H1 (cell line): ENCODE data around the gene CNTN5. TPM values are rescaled to one million over a fixed set of nuclear protein-coding genes. Genes with fewer than 3 reads are reported as not detected.

Source experiments
- ASH2L ChIP-seq: fragments of 200-600, 300-600 bp; sonication (generic); IDR thresholded peaks from one replicate; pipeline ENCODE4 v1.7.1; 2017; ENCODE audit warnings: low read length
- FOSL1 ChIP-seq: IDR thresholded peaks from 2 replicates; pipeline ENCODE4 v1.6.1; 2011; ENCODE audit warnings: mild to moderate bottlenecking, low read depth, low read length, moderate library complexity; ENCODE audit not compliant: insufficient read depth
- MAX ChIP-seq: IDR thresholded peaks from 2 replicates; pipeline ENCODE4 v1.6.1; 2012; ENCODE audit warnings: inconsistent platforms
- POLR2AphosphoS5 ChIP-seq: IDR thresholded peaks from 2 replicates; pipeline ENCODE4 v1.6.1; 2011; ENCODE audit warnings: low read depth, low read length
- POU5F1 ChIP-seq: IDR thresholded peaks from 2 replicates; pipeline ENCODE4 v1.6.1; 2011; ENCODE audit warnings: low read depth, mild to moderate bottlenecking, low read length, moderate library complexity
- SAP30 ChIP-seq: fragments of 300-600 bp; sonication (generic); IDR thresholded peaks from 2 replicates; pipeline ENCODE4 v1.7.1; 2012; ENCODE audit warnings: low read length, moderate library complexity, mild to moderate bottlenecking, inconsistent platforms; ENCODE audit not compliant: insufficient read depth, insufficient replicate concordance
- SRF ChIP-seq: IDR thresholded peaks from 2 replicates; pipeline ENCODE4 v1.6.1; 2011; ENCODE audit warnings: mild to moderate bottlenecking, low read depth, low read length, moderate library complexity
- polyA plus RNA-seq, 7 experiments: library from polyadenylated mRNA; depleted of rRNA in 3 of 7; stranded (reverse) in 5 of 7; unstranded in 2 of 7; fragments of >200 nt in 5 of 7; fragments of 200-250 nt in 2 of 7; gene quantifications; 1 replicate in 5 of 7; 2 replicates in 1 of 7; 4 replicates in 1 of 7; pipeline versions ENCODE4 v1.2.1 to v1.2.3, GENCODE V29; 2011 to 2013; ENCODE audit warnings: missing spikeins in 2 of 7, mixed read lengths in 2 of 7
- total RNA-seq: library from RNA; stranded (reverse); fragmentation: NEBNext Ultra II Directional; extraction: Animal tissue kit (Norgen Biotek cat#: 25700); gene quantifications from 2 replicates; pipeline ENCODE4 v1.2.1, GENCODE V29; 2021
- TF ChIP-seq, protein P1 (sequence below): fragments of 300-600 bp; sonication (generic); IDR thresholded peaks from 2 replicates; pipeline ENCODE4 v1.7.1; 2012; ENCODE audit warnings: low read length, moderate library complexity, mild to moderate bottlenecking, inconsistent platforms; ENCODE audit not compliant: insufficient replicate concordance

CNTN5 gene
- total and polyA plus RNA-seq, 2 of the 8 experiments (the other 6 are each of a cell fraction or from before 2014, with no cell fraction given): not detected

- TF ChIP-seq, protein P1, sequence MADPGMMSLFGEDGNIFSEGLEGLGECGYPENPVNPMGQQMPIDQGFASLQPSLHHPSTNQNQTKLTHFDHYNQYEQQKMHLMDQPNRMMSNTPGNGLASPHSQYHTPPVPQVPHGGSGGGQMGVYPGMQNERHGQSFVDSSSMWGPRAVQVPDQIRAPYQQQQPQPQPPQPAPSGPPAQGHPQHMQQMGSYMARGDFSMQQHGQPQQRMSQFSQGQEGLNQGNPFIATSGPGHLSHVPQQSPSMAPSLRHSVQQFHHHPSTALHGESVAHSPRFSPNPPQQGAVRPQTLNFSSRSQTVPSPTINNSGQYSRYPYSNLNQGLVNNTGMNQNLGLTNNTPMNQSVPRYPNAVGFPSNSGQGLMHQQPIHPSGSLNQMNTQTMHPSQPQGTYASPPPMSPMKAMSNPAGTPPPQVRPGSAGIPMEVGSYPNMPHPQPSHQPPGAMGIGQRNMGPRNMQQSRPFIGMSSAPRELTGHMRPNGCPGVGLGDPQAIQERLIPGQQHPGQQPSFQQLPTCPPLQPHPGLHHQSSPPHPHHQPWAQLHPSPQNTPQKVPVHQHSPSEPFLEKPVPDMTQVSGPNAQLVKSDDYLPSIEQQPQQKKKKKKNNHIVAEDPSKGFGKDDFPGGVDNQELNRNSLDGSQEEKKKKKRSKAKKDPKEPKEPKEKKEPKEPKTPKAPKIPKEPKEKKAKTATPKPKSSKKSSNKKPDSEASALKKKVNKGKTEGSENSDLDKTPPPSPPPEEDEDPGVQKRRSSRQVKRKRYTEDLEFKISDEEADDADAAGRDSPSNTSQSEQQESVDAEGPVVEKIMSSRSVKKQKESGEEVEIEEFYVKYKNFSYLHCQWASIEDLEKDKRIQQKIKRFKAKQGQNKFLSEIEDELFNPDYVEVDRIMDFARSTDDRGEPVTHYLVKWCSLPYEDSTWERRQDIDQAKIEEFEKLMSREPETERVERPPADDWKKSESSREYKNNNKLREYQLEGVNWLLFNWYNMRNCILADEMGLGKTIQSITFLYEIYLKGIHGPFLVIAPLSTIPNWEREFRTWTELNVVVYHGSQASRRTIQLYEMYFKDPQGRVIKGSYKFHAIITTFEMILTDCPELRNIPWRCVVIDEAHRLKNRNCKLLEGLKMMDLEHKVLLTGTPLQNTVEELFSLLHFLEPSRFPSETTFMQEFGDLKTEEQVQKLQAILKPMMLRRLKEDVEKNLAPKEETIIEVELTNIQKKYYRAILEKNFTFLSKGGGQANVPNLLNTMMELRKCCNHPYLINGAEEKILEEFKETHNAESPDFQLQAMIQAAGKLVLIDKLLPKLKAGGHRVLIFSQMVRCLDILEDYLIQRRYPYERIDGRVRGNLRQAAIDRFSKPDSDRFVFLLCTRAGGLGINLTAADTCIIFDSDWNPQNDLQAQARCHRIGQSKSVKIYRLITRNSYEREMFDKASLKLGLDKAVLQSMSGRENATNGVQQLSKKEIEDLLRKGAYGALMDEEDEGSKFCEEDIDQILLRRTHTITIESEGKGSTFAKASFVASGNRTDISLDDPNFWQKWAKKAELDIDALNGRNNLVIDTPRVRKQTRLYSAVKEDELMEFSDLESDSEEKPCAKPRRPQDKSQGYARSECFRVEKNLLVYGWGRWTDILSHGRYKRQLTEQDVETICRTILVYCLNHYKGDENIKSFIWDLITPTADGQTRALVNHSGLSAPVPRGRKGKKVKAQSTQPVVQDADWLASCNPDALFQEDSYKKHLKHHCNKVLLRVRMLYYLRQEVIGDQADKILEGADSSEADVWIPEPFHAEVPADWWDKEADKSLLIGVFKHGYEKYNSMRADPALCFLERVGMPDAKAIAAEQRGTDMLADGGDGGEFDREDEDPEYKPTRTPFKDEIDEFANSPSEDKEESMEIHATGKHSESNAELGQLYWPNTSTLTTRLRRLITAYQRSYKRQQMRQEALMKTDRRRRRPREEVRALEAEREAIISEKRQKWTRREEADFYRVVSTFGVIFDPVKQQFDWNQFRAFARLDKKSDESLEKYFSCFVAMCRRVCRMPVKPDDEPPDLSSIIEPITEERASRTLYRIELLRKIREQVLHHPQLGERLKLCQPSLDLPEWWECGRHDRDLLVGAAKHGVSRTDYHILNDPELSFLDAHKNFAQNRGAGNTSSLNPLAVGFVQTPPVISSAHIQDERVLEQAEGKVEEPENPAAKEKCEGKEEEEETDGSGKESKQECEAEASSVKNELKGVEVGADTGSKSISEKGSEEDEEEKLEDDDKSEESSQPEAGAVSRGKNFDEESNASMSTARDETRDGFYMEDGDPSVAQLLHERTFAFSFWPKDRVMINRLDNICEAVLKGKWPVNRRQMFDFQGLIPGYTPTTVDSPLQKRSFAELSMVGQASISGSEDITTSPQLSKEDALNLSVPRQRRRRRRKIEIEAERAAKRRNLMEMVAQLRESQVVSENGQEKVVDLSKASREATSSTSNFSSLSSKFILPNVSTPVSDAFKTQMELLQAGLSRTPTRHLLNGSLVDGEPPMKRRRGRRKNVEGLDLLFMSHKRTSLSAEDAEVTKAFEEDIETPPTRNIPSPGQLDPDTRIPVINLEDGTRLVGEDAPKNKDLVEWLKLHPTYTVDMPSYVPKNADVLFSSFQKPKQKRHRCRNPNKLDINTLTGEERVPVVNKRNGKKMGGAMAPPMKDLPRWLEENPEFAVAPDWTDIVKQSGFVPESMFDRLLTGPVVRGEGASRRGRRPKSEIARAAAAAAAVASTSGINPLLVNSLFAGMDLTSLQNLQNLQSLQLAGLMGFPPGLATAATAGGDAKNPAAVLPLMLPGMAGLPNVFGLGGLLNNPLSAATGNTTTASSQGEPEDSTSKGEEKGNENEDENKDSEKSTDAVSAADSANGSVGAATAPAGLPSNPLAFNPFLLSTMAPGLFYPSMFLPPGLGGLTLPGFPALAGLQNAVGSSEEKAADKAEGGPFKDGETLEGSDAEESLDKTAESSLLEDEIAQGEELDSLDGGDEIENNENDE: no peak
- TF ChIP-seq SAP30: no peak
- no peak for TF ChIP-seq SRF
- no peak for TF ChIP-seq POLR2AphosphoS5
- no peak for TF ChIP-seq POU5F1
- TF ChIP-seq ASH2L: no peak
- TF ChIP-seq MAX: no peak
- TF ChIP-seq FOSL1: no peak
Measured at GRCh38 chr11:99238401-99238800, 217.7 kb downstream of the CNTN5 start (continued).
